GM12891 (cell line): ENCODE data around the gene LUZP2.

Experiments used
- POLR2A ChIP-seq: IDR thresholded peaks from 2 replicates; pipeline ENCODE4 v1.6.1; 2011; ENCODE audit warnings: low read depth, low read length, control low read depth
- POLR2AphosphoS5 ChIP-seq: IDR thresholded peaks from 2 replicates; pipeline ENCODE4 v1.6.1; 2011; ENCODE audit warnings: low read depth, low read length, control low read depth
- SPI1 ChIP-seq: IDR thresholded peaks from 2 replicates; pipeline ENCODE4 v1.6.1; 2011; ENCODE audit warnings: low read depth, low read length, control low read depth
- TAF1 ChIP-seq: IDR thresholded peaks from 2 replicates; pipeline ENCODE4 v1.6.1; 2011; ENCODE audit warnings: low read depth, low read length, control low read depth

DNA sequence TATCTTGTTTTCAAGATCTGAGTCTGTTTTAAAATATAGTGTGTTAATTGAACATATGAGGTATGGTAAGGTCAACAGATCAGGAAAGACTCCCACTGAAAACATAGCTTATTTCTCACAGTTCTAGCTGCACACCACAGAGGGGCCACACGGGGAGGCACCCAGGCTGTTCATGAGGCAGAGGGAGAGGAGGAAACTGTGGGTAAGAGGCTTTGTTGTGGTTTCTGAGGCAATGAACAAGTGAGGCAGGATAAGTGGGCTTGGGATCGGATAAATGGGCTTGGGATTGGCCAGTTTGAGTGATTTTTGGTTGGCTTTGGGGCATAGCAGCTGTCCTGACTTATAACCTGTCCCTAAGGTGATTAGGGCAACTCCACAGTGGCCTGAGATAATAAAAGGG lies 242.1 kb downstream of the LUZP2 start:
- TF ChIP-seq POLR2A (no peak), POLR2AphosphoS5 (no peak), TAF1 (no peak), SPI1 (no peak)
